Neural cell (in vitro differentiated cells): Measurements from ENCODE around the gene KRT40. TPM values are rescaled to one million over a fixed set of nuclear protein-coding genes. Genes with fewer than 3 reads are reported as not detected.

Experiments used
- H2AFZ ChIP-seq: fragments of 200-600, 300-800 bp; sonication (generic), shearing (Covaris generic); 2 replicates; pipeline ENCODE4 v1.6.0; 2014; ENCODE audit warnings: low read depth, mild to moderate bottlenecking, antibody characterized with exemption, low read length, moderate library complexity
- H3F3A ChIP-seq: fragments of 200-600 bp; shearing (Covaris generic); 2 replicates; pipeline ENCODE4 v1.6.1; 2016; ENCODE audit warnings: mild to moderate bottlenecking, moderate library complexity, mixed read lengths, antibody characterized with exemption, low read length; ENCODE audit not compliant: insufficient read depth, poor library complexity, severe bottlenecking
- H3K27ac ChIP-seq: fragments of 200-600, 300-800 bp; sonication (generic), shearing (Covaris generic); 2 replicates; pipeline ENCODE4 v1.5.1; 2014; ENCODE audit warnings: mild to moderate bottlenecking, low read length, moderate library complexity
- H3K27me3 ChIP-seq: fragments of 300-800, 200-600 bp; sonication (generic), shearing (Covaris generic); 2 replicates; pipeline ENCODE4 v1.6.0; 2014; ENCODE audit warnings: mild to moderate bottlenecking, low read depth, low read length, moderate library complexity; ENCODE audit not compliant: insufficient read depth
- H3K36me3 ChIP-seq: fragments of 300-800, 200-600 bp; sonication (generic), shearing (Covaris generic); 2 replicates; pipeline ENCODE4 v1.5.1; 2014; ENCODE audit warnings: mild to moderate bottlenecking, antibody characterized with exemption, low read length, moderate library complexity; ENCODE audit not compliant: insufficient read depth
- H3K4me2 ChIP-seq: fragments of 300-800, 200-600 bp; sonication (generic), shearing (Covaris generic); 2 replicates; pipeline ENCODE4 v1.6.0; 2014; ENCODE audit warnings: mild to moderate bottlenecking, low read length
- H3K4me3 ChIP-seq: fragments of 300-800, 200-600 bp; sonication (generic), shearing (Covaris generic); 2 replicates; pipeline ENCODE4 v1.5.1; 2014; ENCODE audit warnings: mild to moderate bottlenecking, low read length, moderate library complexity
- H3K79me2 ChIP-seq: fragments of 200-600 bp; shearing (Covaris generic); replicated peaks from 2 replicates; pipeline ENCODE4 v1.6.0; 2014; ENCODE audit warnings: mild to moderate bottlenecking, low read length, moderate library complexity; ENCODE audit not compliant: insufficient read depth
- H3K9ac ChIP-seq: fragments of 300-800, 200-600 bp; sonication (generic), shearing (Covaris generic); 2 replicates; pipeline ENCODE4 v1.6.1; 2016; ENCODE audit warnings: mild to moderate bottlenecking, low read length, mixed read lengths
- H3K9me2 ChIP-seq: fragments of 200-600 bp; shearing (Covaris generic); 2 replicates; pipeline ENCODE4 v1.6.1; 2016; ENCODE audit warnings: mild to moderate bottlenecking, low read length, mixed read lengths; ENCODE audit not compliant: insufficient read depth
- H3K9me3 ChIP-seq: fragments of 200-600, 300-800 bp; sonication (generic), shearing (Covaris generic); 2 replicates; pipeline ENCODE4 v1.6.1; 2016; ENCODE audit warnings: mild to moderate bottlenecking, mixed run types, low read length, moderate library complexity, mixed read lengths
- H4K20me1 ChIP-seq: fragments of 200-600 bp; shearing (Covaris generic); 2 replicates; pipeline ENCODE4 v1.6.1; 2016; ENCODE audit warnings: mild to moderate bottlenecking, mixed run types; ENCODE audit not compliant: insufficient read depth
- EP300 ChIP-seq: fragments of 450-650 bp; conservative IDR thresholded peaks from 2 replicates; pipeline ENCODE4 v1.6.1; 2014; ENCODE audit warnings: antibody characterized with exemption, mild to moderate bottlenecking, moderate library complexity; ENCODE audit not compliant: poor library complexity, severe bottlenecking
- EZH2 ChIP-seq: fragments of 200-600, 300-800 bp; shearing (Covaris generic), sonication (generic); IDR thresholded peaks from 2 replicates; pipeline ENCODE4 v1.6.1; 2014; ENCODE audit warnings: antibody characterized with exemption, low read length, borderline replicate concordance, mild to moderate bottlenecking; ENCODE audit not compliant: insufficient read depth, poor library complexity, severe bottlenecking
- MXI1 ChIP-seq: fragments of 450-650 bp; conservative IDR thresholded peaks from 2 replicates; pipeline ENCODE4 v1.6.1; 2014; ENCODE audit warnings: antibody characterized with exemption, mild to moderate bottlenecking; ENCODE audit not compliant: poor library complexity, severe bottlenecking
- POLR2AphosphoS5 ChIP-seq: IDR thresholded peaks from 2 replicates; pipeline ENCODE4 v1.6.1; 2012
- RAD21 ChIP-seq: fragments of 450-650 bp; conservative IDR thresholded peaks from 2 replicates; pipeline ENCODE4 v1.6.1; 2014; ENCODE audit warnings: antibody characterized with exemption, mild to moderate bottlenecking, moderate library complexity
- SMC3 ChIP-seq: fragments of 450-650 bp; conservative IDR thresholded peaks from 2 replicates; pipeline ENCODE4 v1.6.1; 2014; ENCODE audit warnings: antibody characterized with exemption, mild to moderate bottlenecking, moderate library complexity; ENCODE audit not compliant: poor library complexity
- TAF1 ChIP-seq: IDR thresholded peaks from 2 replicates; pipeline ENCODE4 v1.6.1; 2012; ENCODE audit warnings: low read depth
- polyA plus RNA-seq: library from polyadenylated mRNA; depleted of rRNA; stranded (reverse); fragments of >200 nt; gene quantifications from 2 replicates; pipeline ENCODE4 v1.2.3, GENCODE V29; 2014
- TF ChIP-seq, protein P1 (sequence below): fragments of 450-650 bp; IDR thresholded peaks from 2 replicates; pipeline ENCODE4 v1.5.1; 2014; ENCODE audit warnings: antibody characterized with exemption, mild to moderate bottlenecking, moderate library complexity; ENCODE audit not compliant: poor library complexity, severe bottlenecking
- TF ChIP-seq, protein P2 (sequence below): IDR thresholded peaks from 2 replicates; pipeline ENCODE4 v1.6.1; 2012; ENCODE audit warnings: borderline replicate concordance

The KRT40 gene
- polyA plus RNA-seq, 1 donor from 2014 or later = not detected

DNA sequence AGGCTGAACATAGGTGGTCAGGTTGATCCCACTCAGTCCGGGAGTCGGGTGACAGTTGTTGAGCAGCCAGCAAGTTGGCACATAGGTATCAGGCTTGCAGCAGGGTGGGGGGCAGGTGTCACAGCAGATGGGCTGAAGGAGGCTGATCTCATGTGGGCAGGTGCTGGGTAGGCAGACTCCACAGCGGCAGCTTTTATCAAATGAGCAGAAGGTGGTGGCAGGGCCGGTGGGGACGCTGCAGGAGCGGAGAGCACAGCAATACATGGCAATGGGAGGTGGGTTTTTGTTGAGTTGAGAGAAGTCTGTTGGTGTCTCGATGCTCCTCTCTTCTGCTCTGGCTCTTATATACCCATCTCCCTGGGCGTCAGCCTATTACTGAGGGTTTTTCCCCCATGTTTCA is 24.7 kb upstream of the KRT40 start, which contains the start of gene KRTAP3-1:
TSS of gene KRTAP3-1 (minus strand) at position 318 of the 400 bp plus-strand sequence. CDS start at position 264, 54 bp downstream.
- Histone ChIP-seq H3K79me2 (no peaks in the 10 kb centered on the region), H4K20me1 (no peaks in the 10 kb centered on the region), H3K4me2 (no peak within 1 kb of the TSS), H3K4me3 (no peak within 1 kb of the TSS), H3K27ac (no peak within 1 kb of the TSS), H3K36me3 (no peaks in the 10 kb centered on the region), H3K9me3 (no peaks in the 10 kb centered on the region), H2AFZ (no peak within 1 kb of the TSS), H3K9ac (no peak within 1 kb of the TSS), H3K27me3 (no peaks in the 10 kb centered on the region), H3F3A (no peaks in the 10 kb centered on the region), H3K9me2 (no peaks in the 10 kb centered on the region)
- TF ChIP-seq RAD21 = no peak

DNA sequence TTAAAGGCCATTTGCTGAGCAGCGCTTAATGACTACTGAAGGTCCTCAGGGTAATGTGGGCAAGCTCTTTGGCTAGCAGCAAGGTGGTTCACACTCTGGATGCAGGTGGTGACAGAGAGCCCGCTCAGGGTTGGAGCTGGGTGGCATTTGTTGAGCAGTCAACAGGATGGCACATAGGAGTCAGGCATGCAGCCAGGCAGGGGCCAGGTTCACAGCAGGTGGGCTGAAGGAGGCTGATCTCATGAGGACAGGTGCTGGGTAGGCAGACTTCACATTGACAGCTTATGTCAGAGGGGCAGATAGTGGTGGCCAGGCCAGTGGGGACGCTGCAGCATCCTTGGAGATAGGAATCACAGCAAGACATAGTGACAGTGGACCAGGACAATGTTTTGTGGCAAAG is 20.3 kb upstream of the KRT40 start:
- Histone ChIP-seq H3K79me2 (no peaks in the 10 kb centered on the region), H3F3A (no peaks in the 10 kb centered on the region), H2AFZ (no peak overlapping the region), H4K20me1 (no peaks in the 10 kb centered on the region), H3K36me3 (no peaks in the 10 kb centered on the region), H3K27ac (no peak overlapping the region), H3K4me3 (no peak overlapping the region), H3K27me3 (no peaks in the 10 kb centered on the region), H3K9ac (no peak overlapping the region), H3K9me3 (no peaks in the 10 kb centered on the region), H3K9me2 (no peaks in the 10 kb centered on the region), H3K4me2 (no peak overlapping the region)
- TF ChIP-seq, protein P1, sequence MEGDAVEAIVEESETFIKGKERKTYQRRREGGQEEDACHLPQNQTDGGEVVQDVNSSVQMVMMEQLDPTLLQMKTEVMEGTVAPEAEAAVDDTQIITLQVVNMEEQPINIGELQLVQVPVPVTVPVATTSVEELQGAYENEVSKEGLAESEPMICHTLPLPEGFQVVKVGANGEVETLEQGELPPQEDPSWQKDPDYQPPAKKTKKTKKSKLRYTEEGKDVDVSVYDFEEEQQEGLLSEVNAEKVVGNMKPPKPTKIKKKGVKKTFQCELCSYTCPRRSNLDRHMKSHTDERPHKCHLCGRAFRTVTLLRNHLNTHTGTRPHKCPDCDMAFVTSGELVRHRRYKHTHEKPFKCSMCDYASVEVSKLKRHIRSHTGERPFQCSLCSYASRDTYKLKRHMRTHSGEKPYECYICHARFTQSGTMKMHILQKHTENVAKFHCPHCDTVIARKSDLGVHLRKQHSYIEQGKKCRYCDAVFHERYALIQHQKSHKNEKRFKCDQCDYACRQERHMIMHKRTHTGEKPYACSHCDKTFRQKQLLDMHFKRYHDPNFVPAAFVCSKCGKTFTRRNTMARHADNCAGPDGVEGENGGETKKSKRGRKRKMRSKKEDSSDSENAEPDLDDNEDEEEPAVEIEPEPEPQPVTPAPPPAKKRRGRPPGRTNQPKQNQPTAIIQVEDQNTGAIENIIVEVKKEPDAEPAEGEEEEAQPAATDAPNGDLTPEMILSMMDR = no peak
- TF ChIP-seq MXI1 = no peak
- TF ChIP-seq TAF1 = no peak
- TF ChIP-seq POLR2AphosphoS5 = no peak
- TF ChIP-seq RAD21 = no peak
- no peak for TF ChIP-seq EP300
- TF ChIP-seq, protein P2, sequence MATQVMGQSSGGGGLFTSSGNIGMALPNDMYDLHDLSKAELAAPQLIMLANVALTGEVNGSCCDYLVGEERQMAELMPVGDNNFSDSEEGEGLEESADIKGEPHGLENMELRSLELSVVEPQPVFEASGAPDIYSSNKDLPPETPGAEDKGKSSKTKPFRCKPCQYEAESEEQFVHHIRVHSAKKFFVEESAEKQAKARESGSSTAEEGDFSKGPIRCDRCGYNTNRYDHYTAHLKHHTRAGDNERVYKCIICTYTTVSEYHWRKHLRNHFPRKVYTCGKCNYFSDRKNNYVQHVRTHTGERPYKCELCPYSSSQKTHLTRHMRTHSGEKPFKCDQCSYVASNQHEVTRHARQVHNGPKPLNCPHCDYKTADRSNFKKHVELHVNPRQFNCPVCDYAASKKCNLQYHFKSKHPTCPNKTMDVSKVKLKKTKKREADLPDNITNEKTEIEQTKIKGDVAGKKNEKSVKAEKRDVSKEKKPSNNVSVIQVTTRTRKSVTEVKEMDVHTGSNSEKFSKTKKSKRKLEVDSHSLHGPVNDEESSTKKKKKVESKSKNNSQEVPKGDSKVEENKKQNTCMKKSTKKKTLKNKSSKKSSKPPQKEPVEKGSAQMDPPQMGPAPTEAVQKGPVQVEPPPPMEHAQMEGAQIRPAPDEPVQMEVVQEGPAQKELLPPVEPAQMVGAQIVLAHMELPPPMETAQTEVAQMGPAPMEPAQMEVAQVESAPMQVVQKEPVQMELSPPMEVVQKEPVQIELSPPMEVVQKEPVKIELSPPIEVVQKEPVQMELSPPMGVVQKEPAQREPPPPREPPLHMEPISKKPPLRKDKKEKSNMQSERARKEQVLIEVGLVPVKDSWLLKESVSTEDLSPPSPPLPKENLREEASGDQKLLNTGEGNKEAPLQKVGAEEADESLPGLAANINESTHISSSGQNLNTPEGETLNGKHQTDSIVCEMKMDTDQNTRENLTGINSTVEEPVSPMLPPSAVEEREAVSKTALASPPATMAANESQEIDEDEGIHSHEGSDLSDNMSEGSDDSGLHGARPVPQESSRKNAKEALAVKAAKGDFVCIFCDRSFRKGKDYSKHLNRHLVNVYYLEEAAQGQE = no peak
- no peak for TF ChIP-seq SMC3
- TF ChIP-seq EZH2 = no peak

DNA sequence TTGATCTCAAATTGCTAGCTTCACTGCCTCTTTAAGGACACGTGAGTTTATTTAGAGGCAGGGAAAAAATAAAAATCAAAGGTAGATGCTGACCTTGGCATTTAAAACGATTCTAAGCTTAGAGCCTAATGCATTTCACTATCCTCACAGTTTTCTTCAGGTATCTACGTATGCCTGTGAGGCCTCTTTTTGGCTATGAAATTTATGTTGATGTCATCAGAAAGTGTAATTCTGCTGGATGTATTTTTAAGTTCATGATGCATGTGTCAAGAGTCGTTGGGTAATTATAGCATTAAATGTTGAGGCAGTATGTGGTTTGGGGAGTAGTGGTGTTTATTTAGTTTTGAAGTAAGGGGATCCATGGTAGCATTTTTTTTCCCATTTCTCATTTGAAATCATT is 19.8 kb upstream of the KRT40 start:
- no peaks in the 10 kb centered on the region for H3K36me3 ChIP-seq
- H2AFZ ChIP-seq = no peak overlapping the region

More for the DNA sequence above, 19.8 kb upstream of the KRT40 start:
- no peak overlapping the region for H3K9ac ChIP-seq
- H3K27ac ChIP-seq = no peak overlapping the region
- no peak for TF ChIP-seq EP300
- no peak for TF ChIP-seq SMC3
- TF ChIP-seq, protein P2 = no peak
- no peak for TF ChIP-seq TAF1
- TF ChIP-seq, protein P1 = no peak
- TF ChIP-seq EZH2 = no peak
- TF ChIP-seq POLR2AphosphoS5 = no peak
- TF ChIP-seq MXI1 = no peak
- no peak for TF ChIP-seq RAD21
- H3K4me3 ChIP-seq = no peak overlapping the region
- no peak overlapping the region for H3K4me2 ChIP-seq
- H3K9me2 ChIP-seq = no peaks in the 10 kb centered on the region
- no peaks in the 10 kb centered on the region for H3K79me2 ChIP-seq
- H3K27me3 ChIP-seq = no peaks in the 10 kb centered on the region
- no peaks in the 10 kb centered on the region for H4K20me1 ChIP-seq
- H3F3A ChIP-seq = no peaks in the 10 kb centered on the region
- no peaks in the 10 kb centered on the region for H3K9me3 ChIP-seq
